Stimulated activated CD4-positive, alpha-beta T cell treated with anti-CD3 and anti-CD28 coated beads, Interleukin-2, amount 100 ng/mL, for 48 hours (primary cell): ENCODE results near the gene PPP1R3F.
"Not testable (repeated sequence)": the region's sequence is repeated elsewhere in the genome, so short reads cannot be mapped to it uniquely, and the experiment has no call there.

ENCODE experiments used
- DNase-seq, 2 donors: peaks; one replicate each; pipeline ENCODE4 v3.0.0-alpha.2; 2020

PPP1R3F gene

GRCh38 chrX:49276207-49276606 lies 6.6 kb downstream of the PPP1R3F start:
- DNase-seq, result no peak

- no peak for DNase-seq
Measured at GRCh38 chrX:49276671-49277534, 7.3 kb downstream of the PPP1R3F start.

DNA sequence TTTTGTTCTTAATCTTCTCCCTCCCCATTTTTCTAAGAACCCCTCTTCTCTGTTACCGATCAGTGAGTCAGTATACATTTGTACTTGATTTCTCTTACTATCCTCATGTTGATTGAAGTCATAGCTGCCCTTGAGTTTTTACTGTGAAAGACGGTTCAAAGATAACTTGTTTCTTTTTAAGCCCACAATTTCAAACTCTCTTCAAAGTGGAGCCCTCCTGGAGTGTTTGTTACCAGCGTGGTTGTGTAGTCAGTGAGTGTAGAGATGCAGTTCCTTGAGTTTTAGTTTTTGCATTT lies 7.9 kb downstream of the PPP1R3F start:
- DNase-seq, result no peak

GRCh38 chrX:49278081-49278480 lies 8.5 kb downstream of the PPP1R3F start:
- DNase-seq, result no peak

DNA sequence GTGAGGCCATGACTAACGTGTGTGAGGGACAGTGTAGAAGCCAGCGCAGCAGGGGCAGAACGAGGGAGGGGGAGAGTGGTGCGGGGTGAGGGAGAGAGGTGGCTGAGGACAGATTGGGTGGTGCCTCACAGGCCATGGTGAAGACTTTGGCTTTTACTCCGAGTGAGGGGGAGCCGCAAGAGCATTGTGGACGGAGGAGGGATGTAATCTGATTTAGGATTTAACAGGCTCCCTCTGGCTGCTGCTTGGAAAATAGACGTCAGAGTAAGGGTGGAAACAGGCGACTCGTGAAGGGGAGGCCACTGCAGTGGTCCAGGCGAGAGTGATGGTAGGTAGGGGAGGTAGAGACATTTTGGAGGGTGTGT lies 13.0 kb downstream of the PPP1R3F start:
- DNase-seq, result no peak

DNA sequence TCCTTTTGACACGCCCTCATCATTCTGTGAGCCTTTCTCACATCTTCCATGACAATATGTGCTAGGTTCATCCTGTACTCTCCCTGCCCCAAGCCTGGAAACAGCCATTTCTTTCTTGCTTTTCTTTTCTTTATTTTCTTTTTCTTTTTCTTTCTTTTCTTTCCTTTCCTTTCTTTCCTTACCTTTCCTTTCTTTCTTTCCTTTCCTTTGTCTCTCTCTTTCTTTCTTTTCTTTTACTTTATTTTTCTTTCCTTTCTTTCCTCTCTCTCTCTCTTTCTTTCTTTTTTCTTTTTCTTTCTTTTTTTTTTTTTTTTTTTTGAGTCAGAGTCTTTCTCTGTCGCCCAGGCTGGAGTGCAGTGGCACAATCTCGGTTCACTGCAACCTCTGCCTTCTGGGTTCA lies 14.6 kb downstream of the PPP1R3F start:
- no peak for DNase-seq

GRCh38 chrX:49286136-49286535 lies 16.5 kb downstream of the PPP1R3F start:
- no peak for DNase-seq

GRCh38 chrX:49286581-49286980 lies 17.0 kb downstream of the PPP1R3F start:
- no peak for DNase-seq

DNA sequence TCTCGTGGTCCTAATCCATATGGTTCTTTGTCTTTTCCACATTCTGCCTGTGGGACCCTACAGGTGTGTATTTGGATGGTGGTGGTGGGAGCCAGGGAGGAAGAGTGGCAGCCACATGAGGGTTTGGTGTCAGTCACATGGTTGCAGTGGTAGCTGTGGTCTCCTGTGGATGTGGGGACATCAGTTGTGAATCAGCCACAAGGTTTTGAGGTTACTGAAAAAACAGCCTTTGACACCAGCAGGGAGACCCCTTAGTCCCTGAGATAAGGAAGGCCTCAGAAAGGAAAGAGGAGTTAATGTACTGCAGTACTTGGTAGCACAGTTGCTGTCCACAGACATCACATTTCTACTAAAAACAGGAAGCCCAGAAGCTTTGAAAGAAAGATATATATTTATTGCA lies 18.1 kb downstream of the PPP1R3F start:
- no peak for DNase-seq

DNA sequence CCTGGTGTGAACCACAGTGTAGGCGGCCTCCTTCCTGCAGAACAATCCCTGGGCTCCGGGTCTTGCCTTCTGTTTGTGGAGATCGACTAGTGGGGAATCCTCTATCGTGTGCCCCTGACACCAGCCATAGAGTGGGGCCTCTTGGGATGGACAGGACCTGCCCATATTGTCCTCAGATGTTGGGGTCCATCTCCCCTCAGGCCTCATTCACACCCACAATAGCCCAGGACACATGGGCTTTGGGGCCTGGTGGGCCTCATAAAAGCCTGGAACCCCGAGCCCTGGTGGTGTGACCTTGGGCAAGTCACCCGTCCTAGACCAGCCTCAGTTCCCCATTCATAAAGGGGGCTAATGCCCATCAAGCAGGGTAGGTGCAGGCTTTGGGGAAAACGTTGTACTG lies 20.6 kb downstream of the PPP1R3F start:
- no peak for DNase-seq

DNA sequence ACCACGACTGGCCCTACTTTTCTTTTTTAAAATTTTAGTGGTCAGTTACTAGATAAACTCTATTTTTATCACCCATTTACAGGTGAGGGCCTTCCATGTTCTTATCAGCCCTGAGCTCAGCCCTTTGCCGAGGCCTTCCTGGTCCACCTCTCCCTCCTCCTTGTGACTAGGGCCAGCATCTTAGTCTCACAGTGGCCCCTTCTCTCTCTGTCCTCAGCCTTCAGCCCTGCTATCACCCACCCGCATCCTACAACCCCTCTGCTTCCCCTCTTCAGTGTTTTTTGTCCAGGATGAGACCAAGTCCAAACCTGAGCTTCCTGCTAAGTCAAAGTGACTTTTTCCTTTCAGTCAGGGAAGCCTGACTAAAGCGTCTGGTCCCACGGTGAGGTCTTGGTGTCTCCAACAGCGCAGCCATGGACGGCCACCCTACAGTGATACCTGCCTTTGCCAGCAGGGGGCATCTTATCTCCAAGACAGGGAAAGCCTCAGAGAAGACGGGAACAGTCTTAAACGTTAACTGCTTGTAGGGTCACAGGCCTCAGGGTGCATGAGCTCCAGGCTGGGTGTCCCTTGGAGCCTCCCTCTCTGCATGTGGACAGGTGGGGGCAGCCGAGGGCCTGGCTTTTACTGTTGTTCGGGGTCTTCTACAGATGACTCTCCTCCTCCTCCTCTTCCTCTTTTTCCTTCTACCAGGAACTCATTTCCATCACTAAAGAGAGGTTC lies 22.2 kb downstream of the PPP1R3F start:
- DNase-seq, result peak; percentile 76 to 82

- no peak for DNase-seq
Measured at GRCh38 chrX:49292400-49293362, 23.1 kb downstream of the PPP1R3F start.

DNA sequence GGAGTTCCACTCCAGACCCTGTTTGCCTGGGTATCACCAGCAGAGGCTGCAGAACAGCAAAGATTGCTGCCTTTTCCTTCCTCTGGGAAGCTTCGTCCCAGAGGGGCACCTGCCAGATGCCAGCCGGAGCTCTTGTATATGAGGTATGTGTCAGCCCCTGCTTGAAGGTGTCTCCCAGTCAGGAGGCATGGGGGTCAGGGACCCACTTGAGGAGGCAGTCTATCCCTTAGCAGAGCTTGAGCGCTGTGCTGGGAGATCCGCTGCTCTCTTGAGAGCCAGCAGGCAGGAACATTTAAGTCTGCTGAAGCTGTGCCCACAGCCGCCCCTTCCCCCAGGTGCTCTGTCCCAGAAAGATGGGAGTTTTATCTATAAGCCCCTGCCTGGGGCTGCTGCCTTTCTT lies 29.7 kb downstream of the PPP1R3F start:
- DNase-seq, result not testable (repeated sequence)

GRCh38 chrX:49300703-49301102 lies 31.1 kb downstream of the PPP1R3F start:
- DNase-seq, result no peak

GRCh38 chrX:49303346-49303745 lies 33.8 kb downstream of the PPP1R3F start, which contains the start of gene GAGE10:
Gene GAGE10, plus strand, starts transcription at chrX:49303646. Its CDS starts 1,214 bp downstream, at chrX:49304860.
- DNase-seq, result no peak

GRCh38 chrX:49307775-49308174 lies 38.2 kb downstream of the PPP1R3F start:
- not testable (repeated sequence) for DNase-seq

GRCh38 chrX:49308604-49309269 lies 39.1 kb downstream of the PPP1R3F start:
- DNase-seq, result no peak

GRCh38 chrX:49309401-49309981 lies 39.9 kb downstream of the PPP1R3F start:
- DNase-seq, result no peak

- DNase-seq, result no peak
Measured at GRCh38 chrX:49310371-49310770, 40.8 kb downstream of the PPP1R3F start.

DNA sequence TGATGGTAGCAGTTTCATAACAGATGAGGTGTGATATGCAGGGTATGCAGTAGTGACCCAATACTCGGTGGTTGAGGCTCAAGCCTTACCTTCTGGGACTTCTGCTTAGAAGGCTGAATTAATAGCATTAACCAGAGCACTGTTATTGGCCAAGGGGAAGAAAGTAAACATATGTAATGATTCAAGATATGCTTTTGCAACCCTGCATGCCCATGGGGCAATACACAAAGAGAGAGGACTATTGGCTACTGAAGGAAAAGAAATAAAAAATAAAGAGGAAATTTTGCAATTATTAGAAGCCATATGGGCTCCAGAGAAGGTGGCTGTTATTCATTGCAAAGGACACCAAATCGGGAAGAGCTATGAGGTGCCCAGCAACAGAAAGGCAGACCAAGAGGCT lies 42.6 kb downstream of the PPP1R3F start:
- DNase-seq, result no peak

DNA sequence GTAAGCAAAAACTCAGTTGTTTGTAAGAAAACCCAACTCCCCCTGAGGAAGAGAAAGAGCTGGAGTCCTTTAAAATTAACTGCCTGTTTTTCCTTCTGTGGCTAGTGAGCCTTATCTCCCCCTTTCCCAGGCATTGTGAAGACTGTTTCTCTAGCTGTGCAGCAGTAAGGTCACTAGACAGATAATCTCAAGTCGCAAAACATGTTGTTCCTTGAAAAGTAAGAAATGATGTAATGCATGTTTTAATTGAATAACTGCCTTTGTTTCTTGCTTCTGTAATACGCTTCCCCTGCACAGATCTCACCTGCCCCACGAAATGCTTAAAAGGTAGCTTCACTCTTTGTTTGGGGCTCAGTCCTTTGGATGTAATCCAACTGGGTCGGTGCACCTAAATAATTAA lies 46.5 kb downstream of the PPP1R3F start:
- DNase-seq, result no peak

DNA sequence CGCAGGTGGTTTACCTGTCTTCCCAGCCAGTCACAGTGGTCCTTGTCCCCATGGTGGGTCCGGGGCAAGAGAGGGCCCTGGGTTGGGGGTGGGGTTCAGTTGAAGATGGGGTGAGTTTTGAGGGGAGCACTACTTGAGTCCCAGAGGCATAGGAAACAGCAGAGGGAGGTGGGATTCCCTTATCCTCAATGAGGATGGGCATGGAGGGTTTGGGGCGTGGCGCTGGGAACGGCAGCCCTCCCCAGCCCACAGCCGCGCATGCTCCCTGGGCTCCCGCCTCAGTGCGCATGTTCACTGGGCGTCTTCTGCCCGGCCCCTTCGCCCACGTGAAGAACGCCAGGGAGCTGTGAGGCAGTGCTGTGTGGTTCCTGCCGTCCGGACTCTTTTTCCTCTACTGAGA lies 52.1 kb downstream of the PPP1R3F start, which contains the start of gene GAGE12J:
GAGE12J (plus strand) TSS at position 301 of the 400 bp plus-strand sequence. CDS start 1,157 bp downstream, outside the sequence.
- not testable (repeated sequence) for DNase-seq
